GM10248 (cell line): ENCODE data around the gene CBR1.

Source experiments
- CTCF ChIA-PET: fragments of 300-600 bp; sonication (Branson Sonifier 250); formaldehyde crosslinking; extraction: SDS; loops from one replicate; lab custom pipeline; 2021; ENCODE audit warnings: antibody characterized with exemption; lab: Yijun Ruan, JAX
- POLR2A ChIA-PET: fragments of 350-650 bp; sonication (Branson Sonifier 250); formaldehyde crosslinking; extraction: SDS; loops from one replicate; lab custom pipeline; 2020; ENCODE audit warnings: antibody characterized with exemption; lab: Yijun Ruan, JAX
- DNase-seq: peaks from one replicate; pipeline ENCODE4 v3.0.0; 2012; ENCODE audit errors: extremely low spot score
- CTCF ChIP-seq: IDR thresholded peaks from 2 replicates; pipeline ENCODE4 v1.5.1; 2012; ENCODE audit warnings: mild to moderate bottlenecking, low read depth; ENCODE audit errors: extremely low read depth, missing control alignments, control extremely low read depth

The CBR1 gene

GRCh38 chr21:36035381-36035791 lies 34.4 kb upstream of the CBR1 start:
- ChIA-PET CTCF (interaction anchor here (0.8 to 1.5 kb wide), 2 partner anchors 1312 to 1342 kb away, joined by 3 read pairs; no protein-coding TSS in a partner anchor), POLR2A (no interaction called here)
- TF ChIP-seq CTCF = no peak
- no peak for DNase-seq

- DNase-seq = no peak
- CTCF ChIA-PET = interaction anchor here (1.9 kb wide), 1 partner anchor 11 kb away, joined by 4 read pairs; no protein-coding TSS in a partner anchor
- POLR2A ChIA-PET = no interaction called here
- TF ChIP-seq CTCF = no peak
These were observed 30.9 kb upstream of the CBR1 start for GRCh38 chr21:36038701-36039497.

GRCh38 chr21:36039861-36040260 lies 30.0 kb upstream of the CBR1 start:
- no peak for DNase-seq
- CTCF ChIA-PET = interaction anchor here (1.7 to 2.4 kb wide), 4 partner anchors 9 to 12 kb away, joined by 4 to 8 read pairs (median 6); no protein-coding TSS in a partner anchor
- TF ChIP-seq CTCF = no peak
- POLR2A ChIA-PET = no interaction called here

GRCh38 chr21:36040389-36040788 lies 29.4 kb upstream of the CBR1 start:
- DNase-seq = no peak
- ChIA-PET POLR2A (no interaction called here), CTCF (interaction anchor here (1.7 to 2.4 kb wide), 4 partner anchors 10 to 13 kb away, joined by 4 to 8 read pairs (median 6); no protein-coding TSS in a partner anchor)
- no peak for TF ChIP-seq CTCF

GRCh38 chr21:36041910-36042309 lies 27.9 kb upstream of the CBR1 start:
- POLR2A ChIA-PET = no interaction called here
- no peak for TF ChIP-seq CTCF
- CTCF ChIA-PET = interaction anchor here (1.0 to 2.4 kb wide), 5 partner anchors 9 to 14 kb away, joined by 3 to 8 read pairs (median 4); no protein-coding TSS in a partner anchor
- no peak for DNase-seq

GRCh38 chr21:36044056-36044455 lies 25.8 kb upstream of the CBR1 start:
- ChIA-PET POLR2A (no interaction called here), CTCF (interaction anchor here (1.0 kb wide), 1 partner anchor 16 kb away, joined by 3 read pairs; no protein-coding TSS in a partner anchor)
- TF ChIP-seq CTCF = no peak
- DNase-seq = no peak
